ENCODE data around the gene HIPK3. TPM values are rescaled to one million over a fixed set of nuclear protein-coding genes. Genes with fewer than 3 reads are reported as not detected.

HIPK3 gene
- total and polyA plus RNA-seq, 7 donors = 10.6 to 417 (median 277) TPM

DNA sequence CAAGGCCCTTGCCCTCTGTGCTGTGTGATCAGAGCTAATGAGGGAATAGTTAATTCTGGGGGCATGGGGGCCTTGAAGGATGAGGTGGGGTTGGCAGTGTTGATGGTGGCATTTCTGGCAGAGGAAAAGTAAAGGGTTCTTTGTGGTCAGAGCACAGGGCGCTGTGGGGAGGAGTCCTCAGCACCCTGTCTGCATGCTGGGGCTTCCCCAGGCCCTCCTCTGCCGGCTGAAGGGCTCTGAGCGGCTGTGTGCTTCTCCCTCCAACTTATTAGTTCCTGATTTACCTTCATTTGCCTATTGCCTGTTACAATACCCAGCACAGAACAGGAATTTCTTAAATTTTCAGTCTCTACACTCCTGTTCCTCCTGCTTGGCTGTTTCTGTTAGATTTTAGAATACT lies 122.8 kb downstream of the HIPK3 start:
- Histone ChIP-seq H3K4me1 (peaks cover 0 to 16% (median 13%) of the 10 kb centered on the region in 4 donors), H3K27ac (no peak overlapping the region), H3K9me3 (no peaks in the 10 kb centered on the region), H3K4me3 (no peak overlapping the region), H3K27me3 (peaks cover 14 to 30% (median 17%) of the 10 kb centered on the region in 3 donors), H3K36me3 (no peaks in the 10 kb centered on the region)
- intact Hi-C loops (cut with DNase I) = no loop called here
- 44 to 75% methylated on average over 3 of the region's 3 CpGs for WGBS, 2 donors
- TF ChIP-seq, protein P1, sequence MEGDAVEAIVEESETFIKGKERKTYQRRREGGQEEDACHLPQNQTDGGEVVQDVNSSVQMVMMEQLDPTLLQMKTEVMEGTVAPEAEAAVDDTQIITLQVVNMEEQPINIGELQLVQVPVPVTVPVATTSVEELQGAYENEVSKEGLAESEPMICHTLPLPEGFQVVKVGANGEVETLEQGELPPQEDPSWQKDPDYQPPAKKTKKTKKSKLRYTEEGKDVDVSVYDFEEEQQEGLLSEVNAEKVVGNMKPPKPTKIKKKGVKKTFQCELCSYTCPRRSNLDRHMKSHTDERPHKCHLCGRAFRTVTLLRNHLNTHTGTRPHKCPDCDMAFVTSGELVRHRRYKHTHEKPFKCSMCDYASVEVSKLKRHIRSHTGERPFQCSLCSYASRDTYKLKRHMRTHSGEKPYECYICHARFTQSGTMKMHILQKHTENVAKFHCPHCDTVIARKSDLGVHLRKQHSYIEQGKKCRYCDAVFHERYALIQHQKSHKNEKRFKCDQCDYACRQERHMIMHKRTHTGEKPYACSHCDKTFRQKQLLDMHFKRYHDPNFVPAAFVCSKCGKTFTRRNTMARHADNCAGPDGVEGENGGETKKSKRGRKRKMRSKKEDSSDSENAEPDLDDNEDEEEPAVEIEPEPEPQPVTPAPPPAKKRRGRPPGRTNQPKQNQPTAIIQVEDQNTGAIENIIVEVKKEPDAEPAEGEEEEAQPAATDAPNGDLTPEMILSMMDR (IDR thresholded peaks at IDR 0.05) = no peak
- TF ChIP-seq POLR2AphosphoS5 (IDR thresholded peaks at IDR 0.05) (no peak), EP300 (IDR thresholded peaks at IDR 0.05) (no peak), POLR2A (IDR thresholded peaks at IDR 0.05) (no peak)
- no peak for DNase-seq

DNA sequence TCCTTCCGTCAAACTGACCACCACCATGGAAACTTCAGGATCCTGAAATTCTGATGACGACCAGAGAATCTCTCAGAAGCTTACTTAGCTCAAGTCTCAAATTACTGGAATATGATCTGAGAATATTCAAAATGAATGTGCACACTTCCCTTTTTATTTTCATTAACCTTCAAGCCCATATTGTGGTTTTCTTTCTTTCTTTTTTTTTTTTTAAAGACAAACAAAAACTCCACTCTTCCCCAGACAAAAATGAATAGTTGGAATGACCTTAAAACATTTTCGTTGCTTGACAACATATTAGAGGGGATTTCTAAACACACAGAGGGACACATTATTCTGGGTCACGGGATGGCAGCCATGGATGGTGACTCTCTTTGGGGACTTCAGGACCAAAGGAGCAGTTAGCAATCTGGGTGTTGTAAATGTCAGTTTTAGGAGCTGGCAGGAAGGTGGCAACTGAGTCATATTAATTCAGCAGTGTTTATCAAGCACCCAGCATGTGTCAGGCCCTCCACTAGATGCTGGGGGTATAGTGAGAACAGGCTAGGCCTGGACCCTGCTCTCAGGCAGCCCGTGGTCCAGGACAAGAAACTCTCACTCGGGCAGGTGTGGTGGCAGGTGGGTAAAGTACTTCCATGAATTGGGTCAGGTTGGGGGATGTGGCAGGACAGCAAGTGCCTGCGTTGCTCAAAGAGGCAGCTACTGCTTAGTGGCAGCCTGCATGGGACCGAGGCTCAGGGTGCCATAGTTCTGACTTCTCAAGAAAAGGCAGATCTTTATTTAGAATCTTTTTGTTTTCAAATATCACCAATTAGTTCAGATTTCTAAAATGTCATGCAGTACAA lies 126.1 kb downstream of the HIPK3 start:
- 65 to 79% methylated on average over 8 of the region's 8 CpGs for WGBS, 2 donors
- intact Hi-C loops (cut with DNase I) = no loop called here
- Histone ChIP-seq H3K27me3 (no peaks in the 10 kb centered on the region), H3K9me3 (peaks cover 0 to 4% (median 1%) of the 10 kb centered on the region in 4 donors), H3K27ac (no peak overlapping the region), H3K4me1 (no peaks in the 10 kb centered on the region), H3K36me3 (no peaks in the 10 kb centered on the region), H3K4me3 (no peak overlapping the region)
- TF ChIP-seq, protein P1 (IDR thresholded peaks at IDR 0.05) = no peak
- TF ChIP-seq POLR2AphosphoS5 (IDR thresholded peaks at IDR 0.05) (no peak), EP300 (IDR thresholded peaks at IDR 0.05) (no peak), POLR2A (IDR thresholded peaks at IDR 0.05) (no peak)
- DNase-seq = no peak

DNA sequence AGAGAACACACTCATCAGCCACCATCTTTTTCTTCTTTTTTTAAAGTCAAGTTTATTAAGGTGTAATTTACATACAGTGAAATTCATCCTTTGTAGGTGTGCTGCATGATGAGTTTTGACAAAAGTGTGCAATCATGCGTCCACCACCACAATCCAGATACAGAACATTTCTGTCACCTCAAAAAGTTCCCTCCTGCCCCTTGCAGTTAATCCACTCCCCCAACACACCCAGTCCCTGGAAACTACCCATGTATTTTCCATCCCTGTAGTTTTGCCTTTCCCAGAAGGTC lies 126.7 kb downstream of the HIPK3 start:
- WGBS, 2 donors = 85 to 89% methylated on average over 1 of the region's 1 CpG
- H3K27me3 ChIP-seq = no peaks in the 10 kb centered on the region
- intact Hi-C loops (cut with DNase I) = no loop called here
- H3K4me1 ChIP-seq = no peaks in the 10 kb centered on the region
- TF ChIP-seq EP300 (IDR thresholded peaks at IDR 0.05) = no peak
- TF ChIP-seq, protein P1 (IDR thresholded peaks at IDR 0.05) = no peak
- TF ChIP-seq POLR2A (IDR thresholded peaks at IDR 0.05) = no peak
- no peak for TF ChIP-seq POLR2AphosphoS5 (IDR thresholded peaks at IDR 0.05)
- no peak overlapping the region for H3K27ac ChIP-seq
- H3K36me3 ChIP-seq = no peaks in the 10 kb centered on the region
- H3K9me3 ChIP-seq = peaks cover 0 to 4% (median 1%) of the 10 kb centered on the region in 4 donors
- DNase-seq = no peak
- no peak overlapping the region for H3K4me3 ChIP-seq

DNA sequence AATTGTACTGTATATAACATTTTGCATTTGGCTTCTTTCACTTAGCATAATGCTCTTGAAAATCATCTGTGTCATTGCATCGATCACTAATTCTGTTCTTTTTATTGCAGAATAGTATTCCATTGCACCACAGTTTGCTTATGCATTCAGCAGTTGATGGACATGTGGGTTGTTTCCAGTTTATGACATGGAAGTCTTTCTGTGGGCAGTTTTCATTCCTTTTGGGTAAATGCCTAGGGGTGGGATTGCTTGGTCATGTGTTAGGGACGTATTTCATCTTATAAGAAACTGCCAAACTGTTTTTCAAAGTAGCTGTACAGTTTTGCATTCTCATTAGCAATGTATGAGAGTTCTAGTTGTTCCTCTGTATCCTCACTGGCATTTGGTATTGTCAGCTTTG lies 127.0 kb downstream of the HIPK3 start:
- intact Hi-C loops (cut with DNase I) = no loop called here
- DNase-seq = no peak
- no peak overlapping the region for H3K4me3 ChIP-seq
- H3K9me3 ChIP-seq = peaks cover 0 to 4% (median 1%) of the 10 kb centered on the region in 4 donors
- TF ChIP-seq POLR2A (IDR thresholded peaks at IDR 0.05) (no peak), POLR2AphosphoS5 (IDR thresholded peaks at IDR 0.05) (no peak), EP300 (IDR thresholded peaks at IDR 0.05) (no peak)
- TF ChIP-seq, protein P1 (IDR thresholded peaks at IDR 0.05) = no peak
- H3K4me1 ChIP-seq = no peaks in the 10 kb centered on the region
- H3K27me3 ChIP-seq = no peaks in the 10 kb centered on the region
- no peaks in the 10 kb centered on the region for H3K36me3 ChIP-seq
- no peak overlapping the region for H3K27ac ChIP-seq
- 81 to 86% methylated on average over 2 of the region's 2 CpGs for WGBS, 2 donors

Measured in sigmoid colon (tissue), 7 donors.